ENCODE measurements around the gene MACROD1. TPM values are rescaled to one million over a fixed set of nuclear protein-coding genes. Genes with fewer than 3 reads are reported as not detected.

MACROD1 gene
- total and polyA plus RNA-seq, 12 donors: 5.5 to 62.9 (median 26.8) TPM

- Histone ChIP-seq H3K27ac (no peak overlapping the region), H3K4me1 (replicated peaks in 1 of 2) (no peaks in the 10 kb centered on the region), H3K27me3 (no peaks in the 10 kb centered on the region), H3K36me3 (replicated peaks in 1 of 2) (no peaks in the 10 kb centered on the region), H3K9me3 (replicated peaks in 1 of 3) (no peaks in the 10 kb centered on the region), H3K4me3 (no peak overlapping the region)
- TF ChIP-seq CTCF (IDR thresholded peaks at IDR 0.05): no peak
- WGBS, 4 donors: 54 to 80% (median 68%) methylated on average over 3 of the region's 3 CpGs
- intact Hi-C loops (cut with DNase I): no loop called here
- DNase-seq: no peak
Observed at GRCh38 chr11:64112771-64113461, 53.0 kb downstream of the MACROD1 start.

GRCh38 chr11:64110465-64111375, 55.2 kb downstream of the MACROD1 start:
- WGBS, 4 donors: 76 to 80% (median 78%) methylated on average over 17 to 21 of the region's 21 CpGs
- Histone ChIP-seq H3K27ac (no peak overlapping the region), H3K36me3 (replicated peaks in 1 of 2) (no peaks in the 10 kb centered on the region), H3K27me3 (no peaks in the 10 kb centered on the region), H3K9me3 (replicated peaks in 1 of 3) (no peaks in the 10 kb centered on the region), H3K4me1 (replicated peaks in 1 of 2) (no peaks in the 10 kb centered on the region), H3K4me3 (no peak overlapping the region)
- no peak for TF ChIP-seq POLR2A (IDR thresholded peaks at IDR 0.05)
- TF ChIP-seq CTCF (IDR thresholded peaks at IDR 0.05): no peak
- DNase-seq: no peak
- intact Hi-C loops (cut with DNase I): no loop called here

GRCh38 chr11:64109332-64109731, 56.6 kb downstream of the MACROD1 start:
- Histone ChIP-seq H3K4me1 (replicated peaks in 1 of 2) (no peaks in the 10 kb centered on the region), H3K4me3 (no peak overlapping the region), H3K27ac (no peak overlapping the region), H3K9me3 (replicated peaks in 1 of 3) (no peaks in the 10 kb centered on the region), H3K27me3 (no peaks in the 10 kb centered on the region), H3K36me3 (replicated peaks in 1 of 2) (no peaks in the 10 kb centered on the region)
- intact Hi-C loops (cut with DNase I): no loop called here
- 87 to 93% (median 90%) methylated on average over 7 to 8 of the region's 8 CpGs for WGBS, 4 donors
- DNase-seq: no peak
- TF ChIP-seq POLR2A (IDR thresholded peaks at IDR 0.05): no peak
- TF ChIP-seq CTCF (IDR thresholded peaks at IDR 0.05): no peak

- TF ChIP-seq POLR2A (IDR thresholded peaks at IDR 0.05): no peak
- TF ChIP-seq CTCF (IDR thresholded peaks at IDR 0.05): no peak
- intact Hi-C loops (cut with DNase I): no loop called here
- no peak overlapping the region for H3K27ac ChIP-seq
- H3K4me3 ChIP-seq: no peak overlapping the region
- no peaks in the 10 kb centered on the region for H3K9me3 ChIP-seq (replicated peaks in 1 of 3)
- WGBS, 4 donors: 77 to 88% (median 87%) methylated on average over 9 of the region's 9 CpGs
- H3K27me3 ChIP-seq: no peaks in the 10 kb centered on the region
- H3K36me3 ChIP-seq (replicated peaks in 1 of 2): no peaks in the 10 kb centered on the region
- no peak for DNase-seq
- no peaks in the 10 kb centered on the region for H3K4me1 ChIP-seq (replicated peaks in 1 of 2)
Observed at GRCh38 chr11:64107303-64107702, 58.6 kb downstream of the MACROD1 start.

Measured in adrenal gland (tissue), 12 donors.